Chondrocyte (in vitro differentiated cells): Measurements from ENCODE around the gene NUDT4. TPM values are rescaled to one million over a fixed set of nuclear protein-coding genes. Genes with fewer than 3 reads are reported as not detected.
A peak's percentile ranks its signal among the peaks of the same experiment; 100 is the strongest.

Source experiments
- DNase-seq: peaks from one replicate; pipeline ENCODE4 v3.0.0; 2021; ENCODE audit warnings: mixed read lengths, low spot score
- H3K27ac Mint-ChIP-seq: one replicate; pipeline ENCODE4 v1.8.0; 2021; ENCODE audit warnings: mild to moderate bottlenecking, moderate library complexity, mixed read lengths; ENCODE audit not compliant: unreplicated experiment
- H3K27me3 Mint-ChIP-seq: 2 replicates; pipeline ENCODE4 v1.8.0; 2021; ENCODE audit warnings: low read depth, mixed read lengths
- H3K36me3 Mint-ChIP-seq: 2 replicates; pipeline ENCODE4 v1.8.0; 2021; ENCODE audit warnings: low read depth, mixed read lengths
- H3K4me1 Mint-ChIP-seq: 2 replicates; pipeline ENCODE4 v1.8.0; 2021; ENCODE audit warnings: low read depth, mild to moderate bottlenecking, mixed read lengths
- H3K4me3 Mint-ChIP-seq: one replicate; pipeline ENCODE4 v1.8.0; 2021; ENCODE audit warnings: mild to moderate bottlenecking, moderate library complexity, mixed read lengths; ENCODE audit not compliant: unreplicated experiment
- H3K9me3 Mint-ChIP-seq: 2 replicates; pipeline ENCODE4 v1.8.0; 2021; ENCODE audit warnings: low read depth, mixed read lengths
- long read RNA-seq: library from polyadenylated mRNA; stranded (forward); transcript quantifications from one replicate; pipeline ENCODE4 v2.0.0, GENCODE V29; 2021
- total RNA-seq: library from RNA; stranded (reverse); gene quantifications from 3 replicates; pipeline ENCODE4 v1.2.1, GENCODE V29; 2021
- TF ChIP-seq, protein P1 (sequence below): fragments of 200-600 bp; sonication (generic); IDR thresholded peaks from 2 replicates; pipeline ENCODE4 v1.5.0; 2021; ENCODE audit warnings: antibody characterized with exemption, mild to moderate bottlenecking, moderate library complexity

Gene NUDT4
- total RNA-seq: 48.3 to 69.0 TPM (median 67.1 TPM) in 3 replicates
- long read RNA-seq, full-length matches to known transcripts: 362 of 545 reads
- long read RNA-seq, partial matches to known transcripts: 3 of 545 reads
- long read RNA-seq, other reads (novel, unspliced or antisense): 180 of 545 reads

DNA sequence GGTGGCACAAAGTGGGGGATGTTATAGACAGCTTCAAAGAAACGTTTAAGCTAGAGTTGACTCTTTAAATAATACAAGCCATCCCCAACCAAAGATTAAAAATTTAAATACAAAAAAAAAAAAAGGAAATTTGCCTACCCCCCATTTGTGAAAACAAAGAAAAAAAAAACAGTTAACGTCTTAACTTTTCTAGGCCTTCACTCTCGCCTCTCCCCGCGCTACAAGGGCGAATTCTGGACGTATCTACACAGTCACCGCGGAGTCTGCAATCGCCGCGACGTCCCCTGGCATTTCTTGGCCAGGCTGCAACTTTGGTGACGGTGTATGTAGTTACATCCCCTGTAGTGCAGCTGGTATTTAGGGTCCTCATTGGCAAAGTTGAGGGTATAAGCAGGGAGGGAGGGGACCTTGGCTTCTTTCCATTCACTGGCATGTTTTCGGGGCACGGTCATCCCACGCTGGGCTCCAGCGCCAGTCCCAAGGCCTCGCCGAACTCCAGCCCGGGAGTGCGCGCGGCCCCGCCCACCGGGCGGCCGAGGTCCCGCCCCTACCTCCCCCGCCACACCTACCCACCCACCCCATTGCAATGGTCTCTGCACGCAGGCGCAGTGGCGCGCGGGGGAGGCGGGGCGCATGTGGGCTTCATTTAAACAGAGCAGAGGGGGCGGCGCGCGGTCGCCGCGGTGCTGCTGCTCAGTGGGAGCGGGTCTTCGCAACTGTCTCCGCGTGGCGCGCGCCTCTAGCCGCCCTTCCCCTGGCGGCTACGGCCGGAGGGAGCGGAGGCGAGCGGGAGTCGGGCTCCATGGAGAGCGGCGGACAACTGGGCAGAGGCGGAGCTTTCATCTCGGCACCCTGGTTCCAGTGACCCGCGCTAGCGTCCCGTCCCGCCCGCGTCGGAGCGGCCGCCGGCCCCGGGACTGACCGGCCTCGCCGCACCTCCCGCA lies at the start of gene NUDT4:
TSS of gene NUDT4 (plus strand) at position 674 of the 944 bp plus-strand sequence. CDS start 398 bp downstream, outside the sequence.
- H3K4me3 Mint-ChIP-seq: peak within 1 kb of the TSS; percentile 100
- peaks cover 55% of the 10 kb centered on the region for H3K4me1 Mint-ChIP-seq
- no peaks in the 10 kb centered on the region for H3K36me3 Mint-ChIP-seq
- peak; percentile 97 for DNase-seq
- no peaks in the 10 kb centered on the region for H3K27me3 Mint-ChIP-seq
- no peaks in the 10 kb centered on the region for H3K9me3 Mint-ChIP-seq
- TF ChIP-seq, protein P1, sequence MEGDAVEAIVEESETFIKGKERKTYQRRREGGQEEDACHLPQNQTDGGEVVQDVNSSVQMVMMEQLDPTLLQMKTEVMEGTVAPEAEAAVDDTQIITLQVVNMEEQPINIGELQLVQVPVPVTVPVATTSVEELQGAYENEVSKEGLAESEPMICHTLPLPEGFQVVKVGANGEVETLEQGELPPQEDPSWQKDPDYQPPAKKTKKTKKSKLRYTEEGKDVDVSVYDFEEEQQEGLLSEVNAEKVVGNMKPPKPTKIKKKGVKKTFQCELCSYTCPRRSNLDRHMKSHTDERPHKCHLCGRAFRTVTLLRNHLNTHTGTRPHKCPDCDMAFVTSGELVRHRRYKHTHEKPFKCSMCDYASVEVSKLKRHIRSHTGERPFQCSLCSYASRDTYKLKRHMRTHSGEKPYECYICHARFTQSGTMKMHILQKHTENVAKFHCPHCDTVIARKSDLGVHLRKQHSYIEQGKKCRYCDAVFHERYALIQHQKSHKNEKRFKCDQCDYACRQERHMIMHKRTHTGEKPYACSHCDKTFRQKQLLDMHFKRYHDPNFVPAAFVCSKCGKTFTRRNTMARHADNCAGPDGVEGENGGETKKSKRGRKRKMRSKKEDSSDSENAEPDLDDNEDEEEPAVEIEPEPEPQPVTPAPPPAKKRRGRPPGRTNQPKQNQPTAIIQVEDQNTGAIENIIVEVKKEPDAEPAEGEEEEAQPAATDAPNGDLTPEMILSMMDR: peak; percentile 25
- peak within 1 kb of the TSS; percentile 100 for H3K27ac Mint-ChIP-seq

DNA sequence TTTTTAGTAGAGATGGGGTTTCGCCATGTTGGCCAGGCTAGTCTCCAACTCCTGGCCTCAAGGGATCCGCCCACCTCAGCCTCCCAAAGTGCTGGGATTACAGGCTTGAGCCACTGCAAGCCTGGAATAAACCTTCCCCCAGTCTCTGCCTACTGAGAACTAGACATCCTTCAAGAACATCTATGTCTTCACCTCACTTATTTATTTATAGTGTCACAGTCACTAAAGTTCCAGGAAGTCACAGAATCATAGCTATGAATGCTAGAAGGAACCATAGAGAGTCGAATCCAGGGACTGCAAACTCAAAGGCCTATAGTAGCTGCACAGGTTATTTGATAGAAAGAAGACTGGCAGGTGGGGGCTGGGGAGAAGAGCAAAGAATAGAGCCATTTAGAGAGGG lies 44.7 kb upstream of the NUDT4 start:
- H3K4me3 Mint-ChIP-seq: no peak overlapping the region
- H3K4me1 Mint-ChIP-seq: peaks cover 20% of the 10 kb centered on the region

DNA sequence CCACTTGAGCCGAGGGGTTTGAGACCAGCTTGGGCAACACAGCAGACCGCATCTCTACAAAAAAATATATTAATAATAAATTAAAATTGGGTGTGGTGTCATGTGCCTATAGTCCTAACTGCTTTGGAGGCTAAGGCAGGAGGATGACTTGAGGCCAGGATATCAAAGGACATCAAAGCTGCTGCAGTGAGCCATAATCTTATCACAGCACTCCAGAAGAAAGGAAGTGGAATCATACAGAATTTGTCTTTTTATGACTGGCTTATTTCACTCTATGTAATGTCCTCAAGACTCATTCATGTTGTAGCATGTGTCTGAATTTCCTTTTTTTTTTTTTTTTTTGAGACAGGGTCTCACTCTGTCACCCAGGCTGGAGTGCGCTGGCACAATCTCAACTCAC lies 43.9 kb upstream of the NUDT4 start:
- Mint-ChIP-seq H3K4me1 (peaks cover 20% of the 10 kb centered on the region), H3K4me3 (no peak overlapping the region), H3K27me3 (no peaks in the 10 kb centered on the region), H3K9me3 (no peaks in the 10 kb centered on the region), H3K27ac (no peak overlapping the region), H3K36me3 (no peaks in the 10 kb centered on the region)
- TF ChIP-seq, protein P1: no peak
- DNase-seq: no peak

More for the DNA sequence above, 44.7 kb upstream of the NUDT4 start:
- no peaks in the 10 kb centered on the region for H3K9me3 Mint-ChIP-seq
- TF ChIP-seq, protein P1: no peak
- no peaks in the 10 kb centered on the region for H3K36me3 Mint-ChIP-seq
- no peak for DNase-seq
- no peak overlapping the region for H3K27ac Mint-ChIP-seq
- no peaks in the 10 kb centered on the region for H3K27me3 Mint-ChIP-seq

DNA sequence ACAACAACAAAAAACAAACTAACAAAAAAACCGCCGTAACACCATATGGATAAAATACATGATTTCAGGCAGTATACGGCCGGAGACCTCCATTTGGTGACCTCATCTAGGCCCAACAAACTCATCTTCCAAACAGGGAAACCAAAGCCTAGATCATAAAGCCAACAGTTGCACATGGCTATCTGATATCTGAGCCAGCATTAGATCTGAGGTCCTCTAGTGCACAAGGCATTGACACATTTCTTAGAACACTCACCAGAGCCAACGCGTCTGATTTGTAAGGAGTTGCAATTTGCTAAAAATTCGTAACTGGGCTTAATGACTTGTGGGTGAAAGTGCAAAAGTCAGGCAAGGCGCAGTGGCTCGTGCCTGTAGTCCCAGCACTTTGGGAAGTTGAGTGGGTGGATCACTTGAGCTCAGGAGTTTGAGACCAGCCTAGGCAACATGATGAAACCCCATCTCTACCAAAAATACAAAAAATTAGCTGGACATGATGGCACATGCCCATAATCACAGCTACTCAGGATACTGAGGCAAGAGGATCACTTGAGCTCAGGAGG lies 42.0 kb upstream of the NUDT4 start:
- H3K4me1 Mint-ChIP-seq: peaks cover 20% of the 10 kb centered on the region
- H3K4me3 Mint-ChIP-seq: no peak overlapping the region
- no peaks in the 10 kb centered on the region for H3K36me3 Mint-ChIP-seq
- no peaks in the 10 kb centered on the region for H3K27me3 Mint-ChIP-seq
- H3K9me3 Mint-ChIP-seq: no peaks in the 10 kb centered on the region
- TF ChIP-seq, protein P1: no peak
- peak overlapping the region; percentile 37 for H3K27ac Mint-ChIP-seq
- DNase-seq: no peak

DNA sequence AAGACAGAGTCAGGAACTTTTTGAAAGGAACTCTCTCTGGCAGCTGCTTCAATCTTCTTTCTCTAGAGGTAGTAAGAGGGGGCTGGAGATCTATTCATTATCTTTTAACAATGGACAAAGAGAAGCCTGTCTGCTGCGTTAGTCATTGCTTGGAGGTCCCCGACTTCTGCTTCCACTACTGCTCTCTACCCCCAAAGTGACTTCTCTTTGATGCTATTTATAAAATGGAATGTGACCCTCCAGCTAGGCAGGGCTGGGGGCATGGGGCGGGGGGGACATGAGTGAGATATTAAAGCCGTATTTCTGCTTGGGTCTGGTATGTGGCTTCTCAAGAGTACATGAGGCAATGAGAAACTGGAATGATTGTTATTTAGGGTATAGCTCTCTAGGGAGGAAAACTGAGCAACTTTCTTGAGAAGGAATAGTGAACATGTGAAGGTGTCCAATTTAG lies 41.4 kb upstream of the NUDT4 start:
- Mint-ChIP-seq H3K9me3 (no peaks in the 10 kb centered on the region), H3K4me3 (no peak overlapping the region), H3K36me3 (no peaks in the 10 kb centered on the region), H3K27me3 (no peaks in the 10 kb centered on the region), H3K4me1 (peaks cover 20% of the 10 kb centered on the region), H3K27ac (peak overlapping the region; percentile 37)
- TF ChIP-seq, protein P1: no peak
- DNase-seq: no peak
